ENCODE measurements around the gene AP2S1.

Gene AP2S1

DNA sequence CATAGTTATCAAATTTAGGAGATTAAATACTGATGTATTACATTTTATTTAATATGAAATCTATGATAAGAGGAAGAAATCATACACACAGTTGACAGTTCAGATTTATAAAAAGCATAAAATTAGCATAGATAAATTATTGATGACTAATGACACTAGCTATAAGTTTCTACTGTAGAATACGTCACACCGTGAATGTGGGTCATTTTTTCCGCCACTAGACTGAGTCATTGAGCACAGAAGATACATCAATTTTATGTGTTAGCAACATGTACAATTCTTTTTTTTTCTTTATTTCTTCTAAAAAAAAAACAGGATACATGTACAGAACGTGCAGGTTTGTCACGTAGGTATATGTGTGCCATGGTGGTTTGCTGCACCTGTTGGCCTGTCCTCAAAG is 22.2 kb downstream of the AP2S1 start:
- Histone ChIP-seq H3K79me1 (ENCODE audit: low read length) (peaks cover 27% of the 10 kb centered on the region), H3K27ac (ENCODE audit: low read depth, low read length) (peak overlapping the region; percentile 63), H2AK5ac (ENCODE audit: low read length) (no peak overlapping the region), H3K4me1 (ENCODE audit: control insufficient read depth in 1 of 2, insufficient read depth in 2 of 2, low read length in 2 of 2) (peaks cover 9 to 18% of the 10 kb centered on the region in 2 experiments), H3K18ac (ENCODE audit: low read length) (no peak overlapping the region), H4K91ac (ENCODE audit: low read depth, low read length) (peak overlapping the region; percentile 82), H3K4me2 (ENCODE audit: low read length) (no peak overlapping the region), H3K27me3 (ENCODE audit: insufficient read depth, low read length) (no peaks in the 10 kb centered on the region), H3K9ac (ENCODE audit: low read length) (no peak overlapping the region), H3K23ac (ENCODE audit: low read length) (no peak overlapping the region), H4K12ac (ENCODE audit: low read depth, low read length) (no peak overlapping the region), H3K36me3 (ENCODE audit: control insufficient read depth in 1 of 2, insufficient read depth in 2 of 2, low read length in 2 of 2) (no peaks in the 10 kb centered on the region), H4K8ac (ENCODE audit: low read depth, low read length) (no peak overlapping the region), H2BK120ac (ENCODE audit: insufficient read depth, low read length, poor library complexity) (peak overlapping the region; percentile 87), H3K9me3 (ENCODE audit: insufficient read depth, low read depth, low read length) (no peaks in the 10 kb centered on the region), H2BK12ac (ENCODE audit: low read length) (peak overlapping the region; percentile 82), H3K79me2 (ENCODE audit: control insufficient read depth, insufficient read depth, low read length, poor library complexity) (peaks cover 2% of the 10 kb centered on the region), H3K4ac (ENCODE audit: low read depth, low read length) (no peak overlapping the region), H3K14ac (ENCODE audit: low read length) (no peak overlapping the region), H2AFZ (ENCODE audit: insufficient read depth, low read length, poor library complexity) (no peak overlapping the region), H3K4me3 (ENCODE audit: low read depth, low read length) (no peak overlapping the region), H2BK5ac (ENCODE audit: low read depth, low read length, poor library complexity) (peak overlapping the region; percentile 87)
- no CpG with 5 or more reads among the region's 5 CpGs for WGBS (ENCODE audit: extremely low coverage, insufficient coverage, insufficient read length)
- DNase-seq: peak; percentile 42 to 68

DNA sequence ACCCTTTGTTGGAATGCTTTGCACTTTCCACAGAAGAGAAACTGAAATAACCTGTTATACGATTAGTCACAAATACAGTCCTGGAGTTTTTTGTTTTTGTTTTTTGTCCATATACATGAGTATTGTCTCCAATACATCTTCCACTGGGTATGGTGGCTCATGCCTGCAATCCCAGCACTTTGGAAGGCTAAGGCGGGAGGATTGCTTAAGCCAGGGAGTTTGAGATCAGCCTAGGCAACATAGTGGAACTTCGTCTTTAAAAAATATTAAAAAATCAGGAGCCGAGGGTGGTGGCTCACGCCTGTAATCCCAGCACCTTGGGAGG is 25.0 kb downstream of the AP2S1 start:
- H3K27me3 ChIP-seq (ENCODE audit: insufficient read depth, low read length): no peaks in the 10 kb centered on the region
- H3K4me3 ChIP-seq (ENCODE audit: low read depth, low read length): no peak overlapping the region
- no peak overlapping the region for H2AFZ ChIP-seq (ENCODE audit: insufficient read depth, low read length, poor library complexity)
- no peak overlapping the region for H3K18ac ChIP-seq (ENCODE audit: low read length)
- peaks cover 27% of the 10 kb centered on the region for H3K79me1 ChIP-seq (ENCODE audit: low read length)
- no peak overlapping the region for H4K8ac ChIP-seq (ENCODE audit: low read depth, low read length)
- no peaks in the 10 kb centered on the region for H3K9me3 ChIP-seq (ENCODE audit: insufficient read depth, low read depth, low read length)
- no CpG with 5 or more reads among the region's 5 CpGs for WGBS (ENCODE audit: extremely low coverage, insufficient coverage, insufficient read length)
- peaks cover 2% of the 10 kb centered on the region for H3K79me2 ChIP-seq (ENCODE audit: control insufficient read depth, insufficient read depth, low read length, poor library complexity)
- H4K12ac ChIP-seq (ENCODE audit: low read depth, low read length): no peak overlapping the region
- H2BK12ac ChIP-seq (ENCODE audit: low read length): peak overlapping the region; percentile 63
- H3K27ac ChIP-seq (ENCODE audit: low read depth, low read length): no peak overlapping the region
- DNase-seq: peak; percentile 68 to 90
- no peak overlapping the region for H2BK5ac ChIP-seq (ENCODE audit: low read depth, low read length, poor library complexity)
- peaks cover 13 to 22% of the 10 kb centered on the region in 2 experiments for H3K4me1 ChIP-seq (ENCODE audit: control insufficient read depth in 1 of 2, insufficient read depth in 2 of 2, low read length in 2 of 2)
- H3K4ac ChIP-seq (ENCODE audit: low read depth, low read length): no peak overlapping the region
- no peak overlapping the region for H2AK5ac ChIP-seq (ENCODE audit: low read length)
- no peak overlapping the region for H3K4me2 ChIP-seq (ENCODE audit: low read length)
- no peak overlapping the region for H2BK120ac ChIP-seq (ENCODE audit: insufficient read depth, low read length, poor library complexity)
- no peaks in the 10 kb centered on the region for H3K36me3 ChIP-seq (ENCODE audit: control insufficient read depth in 1 of 2, insufficient read depth in 2 of 2, low read length in 2 of 2)
- H3K14ac ChIP-seq (ENCODE audit: low read length): no peak overlapping the region
- H3K23ac ChIP-seq (ENCODE audit: low read length): no peak overlapping the region
- H3K9ac ChIP-seq (ENCODE audit: low read length): no peak overlapping the region
- H4K91ac ChIP-seq (ENCODE audit: low read depth, low read length): no peak overlapping the region

DNA sequence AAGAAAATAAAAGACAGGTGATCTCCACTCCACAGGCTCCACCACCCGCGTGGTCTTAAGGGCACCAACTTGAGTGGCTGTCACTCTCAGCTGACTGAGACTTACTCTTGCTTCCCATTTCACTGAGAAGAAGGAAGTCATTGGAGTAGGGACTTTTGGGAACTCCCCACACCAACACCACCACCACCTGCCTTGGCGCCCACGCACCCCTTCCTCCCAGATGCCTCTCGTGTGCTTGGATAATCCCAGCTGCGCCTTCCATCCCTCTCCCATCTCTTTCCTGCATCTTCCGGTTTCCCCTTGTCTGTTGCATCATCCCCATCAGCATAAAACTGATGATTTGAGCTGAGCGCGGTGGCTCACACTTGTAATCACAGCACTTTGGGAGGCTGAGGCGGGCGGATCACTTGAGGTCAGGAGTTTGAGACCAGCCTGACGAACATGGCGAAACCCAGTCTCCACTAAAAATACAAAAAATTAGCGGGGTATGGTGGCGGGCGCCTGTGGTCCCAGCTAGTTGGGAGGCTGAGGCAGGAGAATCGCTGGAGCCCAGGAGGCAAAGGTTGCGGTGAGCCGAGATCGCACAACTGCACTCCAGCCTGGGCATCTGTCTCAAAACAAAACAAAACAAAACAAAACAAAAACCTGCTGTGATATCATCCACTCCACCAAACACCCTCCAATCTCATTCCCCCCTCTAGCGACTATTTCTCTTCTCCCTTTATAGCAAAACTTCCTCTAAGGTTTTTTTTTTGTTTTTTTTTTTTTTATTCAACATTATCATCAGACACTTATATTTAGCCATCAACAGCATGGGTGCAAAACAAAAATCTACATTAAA is 25.5 kb downstream of the AP2S1 start:
- no peak overlapping the region for H3K14ac ChIP-seq (ENCODE audit: low read length)
- H2AFZ ChIP-seq (ENCODE audit: insufficient read depth, low read length, poor library complexity): no peak overlapping the region
- no peak overlapping the region for H3K9ac ChIP-seq (ENCODE audit: low read length)
- H3K36me3 ChIP-seq (ENCODE audit: control insufficient read depth in 1 of 2, insufficient read depth in 2 of 2, low read length in 2 of 2): no peaks in the 10 kb centered on the region
- no peaks in the 10 kb centered on the region for H3K27me3 ChIP-seq (ENCODE audit: insufficient read depth, low read length)
- no CpG with 5 or more reads among the region's 21 CpGs for WGBS (ENCODE audit: extremely low coverage, insufficient coverage, insufficient read length)
- no peak overlapping the region for H4K12ac ChIP-seq (ENCODE audit: low read depth, low read length)
- H2BK5ac ChIP-seq (ENCODE audit: low read depth, low read length, poor library complexity): no peak overlapping the region
- peak overlapping the region; percentile 93 for H2BK12ac ChIP-seq (ENCODE audit: low read length)
- no peaks in the 10 kb centered on the region for H3K9me3 ChIP-seq (ENCODE audit: insufficient read depth, low read depth, low read length)
- no peak overlapping the region for H3K27ac ChIP-seq (ENCODE audit: low read depth, low read length)
- H2BK120ac ChIP-seq (ENCODE audit: insufficient read depth, low read length, poor library complexity): peak overlapping the region; percentile 72
- H3K4ac ChIP-seq (ENCODE audit: low read depth, low read length): no peak overlapping the region
- H3K4me2 ChIP-seq (ENCODE audit: low read length): no peak overlapping the region
- peaks cover 16 to 27% of the 10 kb centered on the region in 2 experiments for H3K4me1 ChIP-seq (ENCODE audit: control insufficient read depth in 1 of 2, insufficient read depth in 2 of 2, low read length in 2 of 2)
- no peak overlapping the region for H3K4me3 ChIP-seq (ENCODE audit: low read depth, low read length)
- peaks cover 27% of the 10 kb centered on the region for H3K79me1 ChIP-seq (ENCODE audit: low read length)
- H2AK5ac ChIP-seq (ENCODE audit: low read length): peak overlapping the region; percentile 13
- DNase-seq: peak in 1 of 2 donors; percentile 22
- H4K8ac ChIP-seq (ENCODE audit: low read depth, low read length): peak overlapping the region; percentile 12
- H3K18ac ChIP-seq (ENCODE audit: low read length): peak overlapping the region; percentile 22
- H3K23ac ChIP-seq (ENCODE audit: low read length): no peak overlapping the region
- peak overlapping the region; percentile 41 for H4K91ac ChIP-seq (ENCODE audit: low read depth, low read length)
- H3K79me2 ChIP-seq (ENCODE audit: control insufficient read depth, insufficient read depth, low read length, poor library complexity): peaks cover 2% of the 10 kb centered on the region

DNA sequence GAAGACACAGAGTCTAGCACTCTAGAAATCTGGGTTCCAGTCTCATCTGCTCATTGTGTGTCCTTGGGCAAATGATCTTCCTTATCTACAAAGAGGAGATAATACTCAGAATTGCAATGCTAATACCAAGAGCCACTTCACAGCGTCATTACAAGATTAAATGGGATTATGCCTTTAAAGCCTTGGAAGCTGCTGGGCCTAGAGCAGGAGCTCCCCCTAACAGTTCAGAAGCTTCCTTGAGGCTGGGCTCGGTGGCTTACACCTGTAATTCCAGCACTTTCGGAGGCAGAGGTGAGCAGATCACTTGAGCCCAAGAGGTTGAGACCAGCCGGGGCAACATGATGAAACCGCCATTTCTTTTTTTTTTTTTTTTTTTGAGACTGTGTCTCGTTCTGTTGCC is 27.6 kb downstream of the AP2S1 start:
- Histone ChIP-seq H2BK120ac (ENCODE audit: insufficient read depth, low read length, poor library complexity) (no peak overlapping the region), H3K4ac (ENCODE audit: low read depth, low read length) (no peak overlapping the region), H3K36me3 (ENCODE audit: control insufficient read depth in 1 of 2, insufficient read depth in 2 of 2, low read length in 2 of 2) (no peaks in the 10 kb centered on the region), H3K27me3 (ENCODE audit: insufficient read depth, low read length) (no peaks in the 10 kb centered on the region), H2AK5ac (ENCODE audit: low read length) (no peak overlapping the region), H3K4me1 (ENCODE audit: control insufficient read depth in 1 of 2, insufficient read depth in 2 of 2, low read length in 2 of 2) (peaks cover 16 to 25% of the 10 kb centered on the region in 2 experiments), H3K14ac (ENCODE audit: low read length) (no peak overlapping the region), H2BK5ac (ENCODE audit: low read depth, low read length, poor library complexity) (no peak overlapping the region), H3K18ac (ENCODE audit: low read length) (no peak overlapping the region), H4K91ac (ENCODE audit: low read depth, low read length) (no peak overlapping the region), H3K27ac (ENCODE audit: low read depth, low read length) (no peak overlapping the region), H2BK12ac (ENCODE audit: low read length) (no peak overlapping the region), H4K8ac (ENCODE audit: low read depth, low read length) (no peak overlapping the region), H3K4me2 (ENCODE audit: low read length) (no peak overlapping the region), H3K23ac (ENCODE audit: low read length) (no peak overlapping the region), H3K9me3 (ENCODE audit: insufficient read depth, low read depth, low read length) (no peaks in the 10 kb centered on the region), H3K9ac (ENCODE audit: low read length) (no peak overlapping the region), H3K79me1 (ENCODE audit: low read length) (peaks cover 17% of the 10 kb centered on the region), H4K12ac (ENCODE audit: low read depth, low read length) (no peak overlapping the region), H2AFZ (ENCODE audit: insufficient read depth, low read length, poor library complexity) (no peak overlapping the region), H3K79me2 (ENCODE audit: control insufficient read depth, insufficient read depth, low read length, poor library complexity) (peaks cover 2% of the 10 kb centered on the region), H3K4me3 (ENCODE audit: low read depth, low read length) (no peak overlapping the region)
- DNase-seq: no peak
- no CpG with 5 or more reads among the region's 6 CpGs for WGBS (ENCODE audit: extremely low coverage, insufficient coverage, insufficient read length)
